Hindlimb muscle (tissue), 1 donor: ENCODE results near the gene MTRFR. TPM values are rescaled to one million over a fixed set of nuclear protein-coding genes. Genes with fewer than 3 reads are reported as not detected.
"Not testable (repeated sequence)": the region's sequence is repeated elsewhere in the genome, so short reads cannot be mapped to it uniquely, and the experiment has no call there.

Experiments used
- DNase-seq: peaks from one replicate; pipeline ENCODE4 v3.0.0-alpha.2; 2013
- polyA plus RNA-seq: library from polyadenylated mRNA; unstranded; fragments of 120-200 nt; gene quantifications from one replicate; pipeline ENCODE4 v1.2.1, GENCODE V29; 2013; ENCODE audit not compliant: insufficient read length

MTRFR gene
- polyA plus RNA-seq, result 15.7 TPM

DNA sequence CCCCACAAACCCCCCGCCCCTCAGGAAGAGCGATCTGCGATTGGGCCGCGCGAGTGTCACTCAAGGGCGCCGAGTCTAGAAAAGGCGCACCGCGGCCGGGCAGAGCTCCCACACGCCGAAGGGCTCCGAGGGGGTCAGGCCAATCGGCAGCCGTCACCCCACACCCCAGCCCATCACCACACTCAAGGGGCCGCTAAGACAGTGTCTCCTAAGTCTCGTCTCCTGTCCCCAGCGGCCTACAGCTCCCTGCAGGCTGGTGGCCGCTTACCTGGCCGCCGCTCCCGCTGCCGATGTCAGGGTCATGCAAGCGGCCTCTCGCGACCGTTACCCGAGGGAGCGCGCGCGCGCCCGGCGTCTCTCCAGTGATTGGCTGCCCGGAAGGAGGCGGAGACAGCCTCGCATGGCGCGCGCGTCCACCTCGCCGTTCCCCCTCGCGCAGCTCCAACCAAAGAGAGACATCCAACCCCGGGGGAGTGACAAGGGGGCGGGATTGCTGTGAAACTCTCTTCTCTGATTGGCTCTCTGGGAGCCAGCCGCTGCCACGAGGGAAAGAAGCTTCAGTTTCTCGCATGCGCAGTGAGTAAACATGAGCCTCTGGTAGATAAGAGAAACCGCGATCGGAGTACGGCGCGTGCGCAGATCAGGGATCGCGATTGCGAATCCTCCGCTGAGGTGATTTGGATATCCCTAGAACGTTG, at the start of gene MTRFR, which contains the start of gene MPHOSPH9:
Gene MTRFR, plus strand, starts transcription at position 630 of the 698 bp plus-strand sequence. CDS start 20,239 bp downstream, outside the sequence.
Gene MPHOSPH9, minus strand, starts transcription at position 335 of the 698 bp plus-strand sequence. CDS start 2,777 bp downstream, outside the sequence.
- DNase-seq, result peak; percentile 100

DNA sequence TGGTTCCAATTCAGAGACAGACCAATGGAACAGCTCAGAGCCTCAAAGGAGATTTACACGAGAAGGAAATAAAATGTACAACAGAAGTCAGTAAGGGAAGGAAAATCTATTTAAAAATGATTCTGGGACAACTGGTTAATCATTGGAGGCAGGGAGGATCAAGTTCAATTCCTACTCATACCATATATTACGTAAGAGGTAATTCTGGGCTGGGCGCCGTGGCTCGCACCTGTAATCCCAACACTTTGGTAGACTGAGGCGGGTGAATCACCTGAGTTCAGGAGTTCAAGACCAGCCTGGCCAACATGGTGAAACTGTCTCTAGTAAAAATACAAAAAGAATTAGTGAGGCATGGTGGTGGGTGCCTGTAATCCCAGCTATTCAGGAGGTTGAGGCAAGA, 45.6 kb upstream of the MTRFR start:
- no peak for DNase-seq

GRCh38 chr12:123199936-123200335, 33.3 kb upstream of the MTRFR start:
- no peak for DNase-seq

DNA sequence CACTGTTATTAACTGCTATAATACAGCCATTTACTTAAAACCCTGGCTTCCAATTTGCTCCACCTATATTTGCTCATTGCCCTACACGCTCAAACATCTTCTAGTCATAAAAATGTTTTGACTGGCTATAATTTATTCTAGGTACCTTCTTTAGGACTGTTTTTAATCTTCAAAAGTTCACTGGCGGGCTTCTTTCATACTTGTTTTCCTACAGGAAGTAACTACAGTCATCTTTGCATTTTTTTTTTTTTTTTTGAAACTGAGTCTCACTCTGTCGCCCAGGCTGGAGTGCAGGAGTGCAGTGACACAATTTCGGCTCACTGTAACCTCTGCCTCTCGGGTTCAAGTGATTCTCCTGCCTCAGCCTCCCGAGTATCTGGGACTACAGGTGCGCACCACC, 32.8 kb upstream of the MTRFR start:
- DNase-seq, result no peak

GRCh38 chr12:123206794-123207193, 26.4 kb upstream of the MTRFR start:
- not testable (repeated sequence) for DNase-seq

GRCh38 chr12:123207815-123208214, 25.4 kb upstream of the MTRFR start:
- DNase-seq, result not testable (repeated sequence)

DNA sequence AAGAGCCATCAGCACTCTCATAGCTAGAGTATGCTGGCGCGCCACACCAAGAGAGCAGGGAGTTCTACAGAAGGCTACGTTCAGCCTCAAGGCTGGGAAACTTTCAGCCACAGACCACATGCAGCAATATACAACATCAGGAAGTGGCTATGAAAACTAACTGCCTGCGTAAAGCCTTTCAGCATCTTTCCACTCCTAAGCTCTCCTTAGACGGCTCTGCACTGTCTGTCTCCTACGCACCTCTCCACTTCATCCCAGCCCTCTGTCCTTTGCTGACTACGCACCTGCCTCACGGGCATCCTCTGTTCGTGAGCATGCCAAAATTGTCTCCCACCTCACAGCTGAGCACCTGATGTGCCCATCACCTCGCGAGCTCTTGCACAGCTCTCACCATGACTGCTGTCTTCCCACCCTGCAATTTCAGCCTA, 10.0 kb upstream of the MTRFR start:
- DNase-seq, result no peak

GRCh38 chr12:123225443-123225842, 7.8 kb upstream of the MTRFR start:
- no peak for DNase-seq

DNA sequence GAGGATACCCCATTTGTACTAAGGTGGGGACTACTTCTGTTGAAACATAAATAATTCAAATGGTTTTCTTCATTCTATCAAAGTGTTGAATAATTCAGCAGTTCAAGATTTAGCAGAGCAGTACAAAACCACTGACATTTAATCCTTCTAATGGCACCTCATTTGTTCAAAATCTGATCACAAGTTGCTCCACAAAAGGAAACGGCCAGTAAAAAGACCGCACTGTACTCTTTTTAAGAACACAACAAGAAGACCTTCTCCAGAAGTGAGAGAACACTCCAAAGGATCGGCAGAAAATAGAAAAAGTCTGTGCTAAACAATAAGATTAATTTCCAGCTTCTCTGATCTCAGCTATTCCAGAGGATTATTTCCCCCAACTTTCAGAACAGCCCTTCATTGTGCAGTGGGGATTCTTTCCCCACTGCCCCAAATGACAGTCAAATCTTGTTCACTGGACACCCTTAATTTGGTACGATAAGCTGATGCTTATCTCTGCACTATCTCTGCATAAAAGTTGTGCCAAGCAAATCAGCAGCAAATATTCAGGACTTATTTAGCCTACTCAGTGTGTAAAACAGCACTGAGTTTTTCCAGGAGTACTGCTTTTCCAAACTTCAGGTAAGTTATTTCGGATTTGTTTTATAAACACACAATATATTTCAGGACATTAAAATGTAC, 5.5 kb upstream of the MTRFR start:
- DNase-seq, result no peak

GRCh38 chr12:123229051-123229450, 4.2 kb upstream of the MTRFR start:
- no peak for DNase-seq

DNA sequence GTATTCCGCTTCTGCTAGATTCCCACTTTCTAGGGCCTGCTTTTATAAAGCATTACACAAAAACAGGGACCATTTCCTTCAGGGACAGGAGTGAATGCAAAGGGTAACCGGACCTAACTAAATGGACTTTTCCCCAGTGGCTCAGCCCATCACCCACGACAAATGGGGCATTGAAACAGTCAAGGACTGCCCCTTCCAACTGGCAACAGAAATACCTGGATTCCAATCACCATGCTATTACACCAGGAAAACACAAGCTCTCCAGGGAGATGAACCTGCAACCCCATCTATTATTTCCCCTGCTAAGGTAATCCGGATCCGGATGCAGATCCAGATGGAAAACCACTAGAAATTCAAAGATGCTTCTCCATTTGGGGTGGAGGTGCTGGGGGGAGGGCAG, 1.3 kb upstream of the MTRFR start:
- DNase-seq, result no peak

- DNase-seq, result no peak
Measured at GRCh38 chr12:123232472-123232806, 797 bp upstream of the MTRFR start.

DNA sequence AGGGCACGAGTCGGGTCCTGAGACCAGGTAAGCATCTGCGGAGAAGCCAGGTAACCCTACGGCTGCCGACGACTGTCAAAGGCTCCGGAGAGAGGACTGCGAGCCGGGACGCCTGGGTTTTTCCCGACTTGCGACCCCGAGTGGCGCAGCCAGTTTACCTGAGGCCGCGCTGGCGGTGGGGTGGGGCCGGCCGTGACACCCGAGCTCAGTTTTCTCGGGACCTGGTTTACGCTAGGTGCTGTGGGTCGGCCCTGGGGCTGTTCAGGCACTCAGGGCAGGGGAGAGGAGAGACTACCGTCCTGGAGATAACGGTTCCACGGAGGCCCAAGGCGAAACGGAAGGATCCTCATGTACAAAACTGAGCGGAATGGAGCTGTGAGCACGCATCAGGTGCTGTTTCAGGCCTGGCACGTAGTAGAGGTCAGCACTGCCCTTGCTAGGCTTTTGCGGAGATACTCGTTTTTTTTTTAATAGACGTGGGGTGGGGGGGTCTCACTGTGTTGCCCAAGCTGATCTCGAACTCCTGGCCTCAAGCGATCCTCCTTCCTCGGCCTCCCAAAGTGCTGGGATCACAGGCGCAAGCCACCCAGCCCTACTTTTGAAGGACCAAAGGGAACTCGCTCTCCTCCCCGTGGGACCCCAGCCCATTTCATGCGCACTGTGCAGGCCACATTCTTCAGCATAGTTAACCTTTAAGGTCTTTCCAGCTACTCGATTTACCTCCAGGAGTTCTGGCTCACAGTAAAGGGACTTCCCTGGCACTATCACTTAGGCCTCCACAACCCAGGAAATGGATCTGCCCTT, 471 bp downstream of the MTRFR start:
- no peak for DNase-seq

GRCh38 chr12:123237646-123238329, 4.6 kb downstream of the MTRFR start:
- peak; percentile 49 for DNase-seq

GRCh38 chr12:123238330-123238682, 5.1 kb downstream of the MTRFR start:
- no peak for DNase-seq

DNA sequence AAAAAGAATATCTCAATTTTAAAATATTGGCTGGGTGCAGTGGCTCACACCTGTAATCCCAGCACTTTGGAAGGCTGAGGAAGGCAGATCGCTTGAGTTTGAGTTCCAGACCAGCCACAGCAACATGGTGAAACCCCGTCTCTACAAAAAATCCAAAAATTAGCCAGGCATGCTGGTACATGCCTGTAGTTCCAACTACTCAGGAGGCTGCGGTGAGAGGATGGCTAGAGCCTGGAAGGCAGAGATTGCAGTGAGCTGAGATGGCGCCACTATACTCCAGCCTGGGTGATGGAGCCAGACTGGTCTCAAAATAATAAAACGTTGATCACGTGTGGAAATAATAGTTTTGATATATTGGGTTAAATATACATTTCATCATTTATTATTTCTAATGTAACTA, 5.7 kb downstream of the MTRFR start:
- no peak for DNase-seq

GRCh38 chr12:123242116-123242904, 9.1 kb downstream of the MTRFR start:
- peak; percentile 20 for DNase-seq

DNA sequence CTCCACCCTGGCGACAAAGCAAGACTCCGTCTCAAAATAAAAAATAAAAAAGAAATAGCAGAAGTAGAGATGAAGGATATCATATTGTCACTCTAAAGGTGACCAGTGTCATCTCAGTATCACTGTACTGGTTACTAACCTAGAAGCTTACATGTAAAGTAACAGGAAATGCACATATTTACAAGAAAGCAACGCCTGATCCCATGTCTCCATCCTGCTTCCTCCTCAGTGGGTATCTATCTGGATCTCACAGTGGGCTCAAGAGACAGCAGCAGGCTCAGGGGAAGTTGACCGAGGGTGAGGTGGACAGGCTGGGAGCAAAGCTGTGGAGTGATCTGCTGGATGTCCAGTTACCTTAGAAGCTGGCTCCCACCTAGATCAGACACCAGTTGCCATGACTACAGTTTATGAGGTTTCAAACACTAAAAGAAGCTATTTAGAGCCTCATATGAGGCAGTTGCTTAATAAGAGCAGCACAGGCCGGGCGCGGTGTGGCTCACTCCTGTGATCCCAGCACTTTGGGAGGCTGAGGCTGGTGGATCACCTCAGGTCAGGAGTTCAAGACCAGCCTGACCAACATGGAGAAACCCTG, 10.5 kb downstream of the MTRFR start:
- no peak for DNase-seq

DNA sequence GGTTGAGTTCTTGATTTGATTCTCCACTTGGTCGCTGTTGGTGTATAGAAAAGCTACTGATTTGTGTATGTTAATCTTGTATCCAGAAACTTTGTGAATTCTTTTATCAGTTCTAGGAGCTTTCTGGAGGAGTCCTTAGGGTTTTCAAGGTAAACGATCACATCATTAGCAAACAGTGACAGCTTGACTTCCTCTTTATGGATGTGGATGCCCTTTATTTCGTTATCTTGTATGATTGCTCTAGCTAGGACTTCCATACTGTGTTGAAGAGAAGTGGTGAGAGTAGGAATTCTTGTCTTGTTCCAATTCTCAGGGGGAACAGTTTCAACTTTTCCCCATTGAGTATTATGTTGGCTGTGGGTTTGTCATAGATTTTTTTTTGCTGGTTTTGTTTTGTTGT, 12.4 kb downstream of the MTRFR start:
- DNase-seq, result no peak

DNA sequence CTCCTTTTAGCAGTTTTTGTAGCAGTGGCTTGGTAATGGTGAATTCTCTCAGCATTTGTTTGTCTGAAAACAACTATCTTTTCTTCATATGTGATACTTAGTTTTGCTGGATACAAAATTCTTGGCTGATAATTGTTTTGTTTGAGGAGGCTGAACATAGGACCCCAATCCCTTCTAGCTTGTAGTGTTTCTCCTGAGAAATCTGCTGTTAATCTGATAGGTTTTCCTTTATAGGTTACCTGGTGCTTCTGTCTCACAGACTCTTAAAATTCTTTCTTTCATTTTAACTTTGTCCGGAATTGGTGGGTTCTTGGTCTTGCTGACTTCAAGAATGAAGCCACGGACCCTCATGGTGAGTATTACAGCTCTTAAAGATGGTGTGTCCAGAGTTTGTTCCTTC, 14.9 kb downstream of the MTRFR start:
- not testable (repeated sequence) for DNase-seq

DNA sequence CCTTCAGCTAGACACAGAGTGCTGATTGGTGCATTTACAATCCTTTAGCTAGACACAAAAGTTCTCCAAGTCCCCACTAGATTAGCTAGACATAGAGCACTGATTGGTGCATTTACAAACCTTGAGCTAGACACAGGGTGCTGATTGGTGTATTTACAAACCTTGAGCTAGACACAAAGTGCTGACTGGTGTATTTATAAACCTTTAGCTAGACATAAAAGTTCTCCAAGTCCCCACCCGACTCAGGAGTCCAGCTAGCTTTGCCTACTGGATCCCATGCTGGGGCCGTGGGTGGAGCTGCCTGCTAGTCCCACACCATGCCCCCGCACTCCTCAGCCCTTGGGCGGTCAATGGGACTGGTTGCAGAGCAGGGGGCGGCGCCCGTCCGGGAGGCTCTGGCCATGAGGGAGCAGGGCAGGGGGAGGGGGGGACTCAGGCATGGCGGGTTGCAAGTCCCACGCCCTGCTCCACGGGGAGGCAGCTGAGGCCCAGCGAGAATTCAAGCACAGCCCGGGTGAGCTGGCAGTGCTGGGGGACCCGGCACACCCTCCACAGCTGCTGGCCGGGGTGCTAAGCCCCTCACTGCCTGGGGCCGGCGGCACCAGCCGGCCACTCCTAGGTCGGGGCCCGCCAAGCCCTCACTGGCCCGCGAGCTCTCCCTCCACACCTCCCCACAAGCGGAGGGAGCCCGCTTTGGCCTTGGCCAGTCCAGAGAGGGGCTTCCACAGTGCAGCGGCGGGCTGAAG, 15.9 kb downstream of the MTRFR start:
- not testable (repeated sequence) for DNase-seq
